Measurements from ENCODE around the gene DST. TPM values are rescaled to one million over a fixed set of nuclear protein-coding genes. Genes with fewer than 3 reads are reported as not detected.
"Not testable (repeated sequence)": the region's sequence is repeated elsewhere in the genome, so short reads cannot be mapped to it uniquely, and the experiment has no call there.

The DST gene
- total RNA-seq, 4 donors from 2014 or later = 475 to 871 (median 583) TPM

DNA sequence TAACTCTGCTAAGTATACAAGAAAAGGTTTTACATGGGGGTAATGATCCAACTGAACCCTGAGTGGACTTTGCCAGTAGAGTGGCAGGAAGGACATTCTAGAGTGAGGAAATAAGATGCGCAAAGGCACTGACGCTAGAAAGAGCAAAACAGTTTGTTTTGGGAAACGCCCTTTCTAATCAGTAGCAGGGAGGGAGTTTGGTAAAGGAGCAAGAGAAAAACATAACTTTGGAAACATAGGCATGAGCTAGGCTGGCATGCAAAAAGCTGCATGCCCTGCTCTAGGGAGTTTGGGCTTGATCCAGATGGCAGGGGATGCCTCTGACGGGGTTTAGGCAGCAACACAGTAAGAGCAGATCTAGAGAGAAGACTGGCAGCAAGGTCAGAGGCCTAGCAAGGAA, 135.2 kb downstream of the DST start:
- TF ChIP-seq, protein P1, sequence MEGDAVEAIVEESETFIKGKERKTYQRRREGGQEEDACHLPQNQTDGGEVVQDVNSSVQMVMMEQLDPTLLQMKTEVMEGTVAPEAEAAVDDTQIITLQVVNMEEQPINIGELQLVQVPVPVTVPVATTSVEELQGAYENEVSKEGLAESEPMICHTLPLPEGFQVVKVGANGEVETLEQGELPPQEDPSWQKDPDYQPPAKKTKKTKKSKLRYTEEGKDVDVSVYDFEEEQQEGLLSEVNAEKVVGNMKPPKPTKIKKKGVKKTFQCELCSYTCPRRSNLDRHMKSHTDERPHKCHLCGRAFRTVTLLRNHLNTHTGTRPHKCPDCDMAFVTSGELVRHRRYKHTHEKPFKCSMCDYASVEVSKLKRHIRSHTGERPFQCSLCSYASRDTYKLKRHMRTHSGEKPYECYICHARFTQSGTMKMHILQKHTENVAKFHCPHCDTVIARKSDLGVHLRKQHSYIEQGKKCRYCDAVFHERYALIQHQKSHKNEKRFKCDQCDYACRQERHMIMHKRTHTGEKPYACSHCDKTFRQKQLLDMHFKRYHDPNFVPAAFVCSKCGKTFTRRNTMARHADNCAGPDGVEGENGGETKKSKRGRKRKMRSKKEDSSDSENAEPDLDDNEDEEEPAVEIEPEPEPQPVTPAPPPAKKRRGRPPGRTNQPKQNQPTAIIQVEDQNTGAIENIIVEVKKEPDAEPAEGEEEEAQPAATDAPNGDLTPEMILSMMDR (IDR thresholded peaks at IDR 0.05) = no peak
- no peak for TF ChIP-seq POLR2A (IDR thresholded peaks at IDR 0.05)
- 32 to 36% methylated on average over 4 of the region's 4 CpGs for WGBS, 2 donors
- H3K4me3 ChIP-seq (ENCODE audit: low read depth, poor library complexity, severe bottlenecking) = no peak overlapping the region
- intact Hi-C loops (cut with DNase I; ENCODE audit: low total_unique reads) = no loop called here
- DNase-seq (ENCODE audit: low spot score in 2 of 2) = no peak

DNA sequence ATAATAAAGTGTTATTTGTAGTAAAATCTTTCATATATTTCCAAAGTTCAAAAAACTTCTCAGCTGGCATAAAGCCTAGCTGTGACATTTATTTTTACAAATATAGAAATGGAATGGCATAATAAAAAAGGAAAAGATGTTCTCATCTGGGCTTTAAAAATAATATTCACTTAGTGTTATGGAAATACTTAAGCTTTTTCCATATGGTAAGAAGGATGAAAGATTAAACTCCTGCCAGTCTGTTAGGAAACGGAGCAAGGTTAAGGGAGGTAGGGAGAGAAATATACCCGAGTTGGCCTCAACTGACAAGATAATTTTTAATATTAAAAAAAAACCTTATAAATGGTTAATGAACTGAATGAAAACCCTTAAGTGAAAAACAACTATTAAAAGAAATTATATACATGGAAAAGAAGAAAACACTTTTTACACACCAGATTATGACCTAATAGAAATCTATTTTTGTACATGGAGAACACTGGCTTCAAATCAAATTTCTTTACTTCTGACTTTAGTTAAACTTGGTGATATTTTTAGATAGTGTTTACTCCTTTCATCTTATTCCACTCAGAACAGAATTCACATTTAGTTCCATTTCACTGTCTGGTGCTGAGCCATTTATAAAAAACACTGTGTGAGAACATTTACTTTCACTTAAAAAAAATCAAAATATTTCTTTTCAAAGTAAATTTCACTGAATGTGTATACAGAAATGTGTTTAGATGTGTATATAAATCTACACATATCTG, 137.0 kb downstream of the DST start:
- intact Hi-C loops (cut with DNase I; ENCODE audit: low total_unique reads) = no loop called here
- no peak overlapping the region for H3K4me3 ChIP-seq (ENCODE audit: low read depth, poor library complexity, severe bottlenecking)
- DNase-seq (ENCODE audit: low spot score in 2 of 2) = no peak
- WGBS, 2 donors = 34 to 46% methylated on average over 2 of the region's 2 CpGs
- TF ChIP-seq, protein P1 (IDR thresholded peaks at IDR 0.05) = no peak
- TF ChIP-seq POLR2A (IDR thresholded peaks at IDR 0.05) = no peak

DNA sequence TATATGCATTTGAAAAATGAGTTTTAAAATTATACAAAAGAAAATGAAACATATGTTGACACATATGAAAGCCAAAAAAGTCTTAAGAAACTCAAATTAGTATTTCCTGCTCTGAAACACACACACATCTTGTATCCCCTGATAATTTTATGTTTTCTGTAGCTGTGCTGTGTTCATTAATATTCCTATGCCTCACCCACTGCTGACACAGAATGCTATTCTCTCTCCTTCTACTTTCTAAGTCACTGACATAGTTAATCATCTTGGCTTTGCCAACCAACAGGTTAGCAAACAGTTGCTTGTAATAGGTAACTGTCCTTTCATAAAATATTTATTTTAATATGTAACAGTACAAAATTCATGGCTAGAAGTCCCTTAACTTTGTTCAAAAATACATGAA, 140.7 kb downstream of the DST start:
- intact Hi-C loops (cut with DNase I; ENCODE audit: low total_unique reads) = no loop called here
- TF ChIP-seq, protein P1 (IDR thresholded peaks at IDR 0.05) = no peak
- no peak for TF ChIP-seq POLR2A (IDR thresholded peaks at IDR 0.05)
- H3K4me3 ChIP-seq (ENCODE audit: low read depth, poor library complexity, severe bottlenecking) = no peak overlapping the region
- DNase-seq (ENCODE audit: low spot score in 2 of 2) = no peak

DNA sequence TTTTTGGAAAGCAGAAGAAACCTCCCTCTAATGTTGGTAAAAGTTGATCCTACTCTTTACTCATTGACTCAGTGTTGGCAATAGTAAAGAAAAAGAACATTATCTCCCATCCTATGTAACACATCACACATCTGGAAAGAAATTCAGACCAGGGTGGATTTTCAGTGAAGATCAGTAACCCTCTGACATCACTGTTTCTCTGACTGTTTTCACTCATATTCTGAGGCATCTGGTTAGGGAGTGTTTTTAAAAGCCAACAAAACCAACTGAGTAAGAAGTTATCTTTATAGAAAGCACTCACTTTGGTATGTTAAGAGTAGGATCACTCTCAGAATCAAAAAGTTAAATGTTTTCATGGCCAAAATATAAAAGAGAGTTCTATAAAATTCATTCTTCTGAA, 143.6 kb downstream of the DST start:
- no peak overlapping the region for H3K4me3 ChIP-seq (ENCODE audit: low read depth, poor library complexity, severe bottlenecking)
- TF ChIP-seq, protein P1 (IDR thresholded peaks at IDR 0.05) = no peak
- no peak for TF ChIP-seq POLR2A (IDR thresholded peaks at IDR 0.05)
- intact Hi-C loops (cut with DNase I; ENCODE audit: low total_unique reads) = no loop called here
- no peak for DNase-seq (ENCODE audit: low spot score in 2 of 2)

DNA sequence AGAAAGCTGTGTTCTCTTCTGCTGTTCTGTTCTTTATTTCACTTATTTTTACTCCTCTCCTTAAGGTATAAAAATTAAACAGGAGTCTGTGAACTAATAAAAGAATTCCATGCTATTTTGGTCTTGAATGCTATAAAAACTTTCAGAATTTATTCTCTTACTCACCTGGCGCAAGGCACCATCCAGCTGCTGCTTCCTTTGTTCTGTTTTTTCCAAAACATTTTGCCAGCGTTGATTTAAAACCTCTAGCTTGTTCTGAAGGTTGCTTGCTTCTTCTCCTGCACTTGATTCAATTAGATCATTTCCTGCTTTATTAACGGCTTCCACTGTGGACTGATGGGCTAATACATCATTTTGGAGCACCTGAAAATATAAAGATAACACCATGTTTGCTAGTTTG, 145.0 kb downstream of the DST start:
- no peak for TF ChIP-seq POLR2A (IDR thresholded peaks at IDR 0.05)
- TF ChIP-seq, protein P1 (IDR thresholded peaks at IDR 0.05) = no peak
- no peak overlapping the region for H3K4me3 ChIP-seq (ENCODE audit: low read depth, poor library complexity, severe bottlenecking)
- no peak for DNase-seq (ENCODE audit: low spot score in 2 of 2)
- 54 to 58% methylated on average over 3 of the region's 3 CpGs for WGBS, 2 donors
- intact Hi-C loops (cut with DNase I; ENCODE audit: low total_unique reads) = no loop called here

DNA sequence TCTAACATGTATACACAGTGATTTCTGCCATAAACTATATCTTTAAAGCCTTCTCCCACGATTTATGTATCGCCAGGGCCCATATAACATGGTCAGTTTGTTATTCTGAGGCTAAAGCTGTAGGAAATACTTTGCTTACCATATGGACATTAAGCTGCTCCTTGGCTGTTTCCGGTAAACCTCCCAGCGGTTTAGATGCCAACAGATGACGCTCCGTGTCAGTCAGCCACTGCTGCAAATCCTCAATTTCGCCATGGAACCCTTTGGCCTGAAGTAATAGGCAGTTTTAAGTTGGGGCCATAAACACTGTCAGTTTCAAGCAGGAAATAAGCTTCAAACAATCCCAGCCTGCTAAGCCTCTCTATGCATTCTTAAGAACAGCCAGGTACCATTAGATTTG, 145.4 kb downstream of the DST start:
- TF ChIP-seq, protein P1 (IDR thresholded peaks at IDR 0.05) = no peak
- no peak for TF ChIP-seq POLR2A (IDR thresholded peaks at IDR 0.05)
- DNase-seq (ENCODE audit: low spot score in 2 of 2) = no peak
- intact Hi-C loops (cut with DNase I; ENCODE audit: low total_unique reads) = no loop called here
- WGBS, 2 donors = 91 to 92% methylated on average over 7 of the region's 7 CpGs
- no peak overlapping the region for H3K4me3 ChIP-seq (ENCODE audit: low read depth, poor library complexity, severe bottlenecking)

DNA sequence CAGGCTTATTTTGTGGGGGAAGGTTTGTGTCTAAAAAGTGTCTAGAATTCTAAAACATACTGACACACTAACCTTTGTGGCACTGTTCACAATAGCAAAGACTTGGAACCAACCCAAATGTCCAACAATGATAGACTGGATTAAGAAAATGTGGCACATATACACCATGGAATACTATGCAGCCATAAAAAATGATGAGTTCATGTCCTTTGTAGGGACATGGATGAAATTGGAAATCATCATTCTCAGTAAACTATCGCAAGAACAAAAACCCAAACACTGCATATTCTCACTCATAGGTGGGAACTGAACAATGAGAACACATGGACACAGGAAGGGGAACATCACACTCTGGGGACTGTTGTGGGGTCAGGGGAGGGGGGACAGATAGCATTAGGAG, 146.0 kb downstream of the DST start:
- DNase-seq (ENCODE audit: low spot score in 2 of 2); intact Hi-C loops (cut with DNase I; ENCODE audit: low total_unique reads); H3K4me3 ChIP-seq (ENCODE audit: low read depth, poor library complexity, severe bottlenecking): not testable (repeated sequence)
- 100% methylated on average over 1 of the region's 1 CpG for WGBS, 2 donors
